Mucosa of rectum (tissue), 2 donors: ENCODE measurements around the gene ZNF232.
"Not testable (repeated sequence)": the region's sequence is repeated elsewhere in the genome, so short reads cannot be mapped to it uniquely, and the experiment has no call there.

ENCODE experiments used
- H3K27ac ChIP-seq, 2 donors: one replicate each; pipeline ENCODE4 v1.7.0; 2013; ENCODE audit warnings: inconsistent platforms in 2 of 2, low read depth in 2 of 2, low read length in 2 of 2
- H3K27me3 ChIP-seq, 2 donors: one replicate each; pipeline ENCODE4 v1.7.0; 2013; ENCODE audit warnings: low read length in 2 of 2; ENCODE audit not compliant: control insufficient read depth in 2 of 2, insufficient read depth in 2 of 2
- H3K36me3 ChIP-seq, 2 donors: one replicate each; pipeline ENCODE4 v1.7.0; 2013; ENCODE audit warnings: low read length in 2 of 2; ENCODE audit not compliant: control insufficient read depth in 2 of 2, insufficient read depth in 2 of 2
- H3K4me1 ChIP-seq, 2 donors: one replicate each; pipeline ENCODE4 v1.7.0; 2013; ENCODE audit warnings: low read length in 2 of 2, mild to moderate bottlenecking in 1 of 2; ENCODE audit not compliant: control insufficient read depth in 2 of 2, insufficient read depth in 2 of 2
- H3K4me3 ChIP-seq, 2 donors: one replicate each; pipeline ENCODE4 v1.7.0; 2013; ENCODE audit warnings: low read length in 2 of 2
- H3K9ac ChIP-seq, 2 donors: one replicate each; pipeline ENCODE4 v1.7.0; 2013; ENCODE audit warnings: low read length in 2 of 2, low read depth in 1 of 2, mild to moderate bottlenecking in 1 of 2
- H3K9me3 ChIP-seq, 2 donors: one replicate each; pipeline ENCODE4 v1.7.0; 2013; ENCODE audit warnings: low read length in 2 of 2; ENCODE audit not compliant: control insufficient read depth in 2 of 2
- donor health status: healthy.
- donor health status: Normal muscosa, but diverticular disease.

ZNF232 gene

GRCh38 chr17:5135726-5136579, 24.3 kb upstream of the ZNF232 start:
- Histone ChIP-seq H3K9ac (no peak overlapping the region), H3K27me3 (no peaks in the 10 kb centered on the region), H3K4me1 (no peaks in the 10 kb centered on the region), H3K9me3 (no peaks in the 10 kb centered on the region), H3K27ac (no peak overlapping the region), H3K4me3 (no peak overlapping the region), H3K36me3 (no peaks in the 10 kb centered on the region)

- H3K4me3 ChIP-seq, H3K36me3 ChIP-seq, H3K27me3 ChIP-seq, H3K4me1 ChIP-seq, H3K9me3 ChIP-seq, H3K9ac ChIP-seq, H3K27ac ChIP-seq: not testable (repeated sequence)
Measured at GRCh38 chr17:5135131-5135712, 23.5 kb upstream of the ZNF232 start.

- H3K27ac ChIP-seq, H3K9me3 ChIP-seq, H3K36me3 ChIP-seq, H3K9ac ChIP-seq, H3K27me3 ChIP-seq, H3K4me3 ChIP-seq, H3K4me1 ChIP-seq: not testable (repeated sequence)
Measured at GRCh38 chr17:5134571-5134970, 22.9 kb upstream of the ZNF232 start.

- H3K27ac ChIP-seq, H3K9me3 ChIP-seq, H3K4me3 ChIP-seq, H3K9ac ChIP-seq, H3K27me3 ChIP-seq, H3K36me3 ChIP-seq, H3K4me1 ChIP-seq: not testable (repeated sequence)
Measured at GRCh38 chr17:5133961-5134360, 22.3 kb upstream of the ZNF232 start.

- H3K4me3 ChIP-seq, result no peak overlapping the region
- H3K4me1 ChIP-seq, result no peaks in the 10 kb centered on the region
- no peaks in the 10 kb centered on the region for H3K36me3 ChIP-seq
Measured at GRCh38 chr17:5133311-5133710, 21.6 kb upstream of the ZNF232 start.

GRCh38 chr17:5132503-5133225, 21.0 kb upstream of the ZNF232 start:
- H3K9me3 ChIP-seq, H3K27ac ChIP-seq, H3K9ac ChIP-seq, H3K36me3 ChIP-seq, H3K4me3 ChIP-seq, H3K4me1 ChIP-seq, H3K27me3 ChIP-seq: not testable (repeated sequence)

More at GRCh38 chr17:5133311-5133710, 21.6 kb upstream of the ZNF232 start:
- no peak overlapping the region for H3K9ac ChIP-seq
- no peaks in the 10 kb centered on the region for H3K27me3 ChIP-seq
- H3K27ac ChIP-seq, result no peak overlapping the region
- no peaks in the 10 kb centered on the region for H3K9me3 ChIP-seq

GRCh38 chr17:5131799-5132502, 20.3 kb upstream of the ZNF232 start:
- H3K27me3 ChIP-seq, H3K36me3 ChIP-seq, H3K4me1 ChIP-seq, H3K9ac ChIP-seq, H3K27ac ChIP-seq, H3K4me3 ChIP-seq, H3K9me3 ChIP-seq: not testable (repeated sequence)

- H3K9ac ChIP-seq, result no peak overlapping the region
- no peak overlapping the region for H3K27ac ChIP-seq
- H3K27me3 ChIP-seq, result no peaks in the 10 kb centered on the region
- H3K4me1 ChIP-seq, result no peaks in the 10 kb centered on the region
- no peaks in the 10 kb centered on the region for H3K9me3 ChIP-seq
- no peaks in the 10 kb centered on the region for H3K36me3 ChIP-seq
- H3K4me3 ChIP-seq, result no peak overlapping the region
Measured at GRCh38 chr17:5131146-5131715, 19.6 kb upstream of the ZNF232 start.

GRCh38 chr17:5130687-5131086, 19.0 kb upstream of the ZNF232 start:
- H3K4me3 ChIP-seq, result not testable (repeated sequence)

GRCh38 chr17:5130261-5130660, 18.6 kb upstream of the ZNF232 start:
- not testable (repeated sequence) for H3K27me3 ChIP-seq, H3K4me3 ChIP-seq, H3K36me3 ChIP-seq, H3K27ac ChIP-seq, H3K9ac ChIP-seq, H3K9me3 ChIP-seq, H3K4me1 ChIP-seq

More at GRCh38 chr17:5130687-5131086, 19.0 kb upstream of the ZNF232 start:
- not testable (repeated sequence) for H3K4me1 ChIP-seq, H3K9ac ChIP-seq, H3K27me3 ChIP-seq, H3K36me3 ChIP-seq, H3K9me3 ChIP-seq, H3K27ac ChIP-seq
